DOHH2 (cell line): ENCODE data around the gene WNT9B.

ENCODE experiments used
- H3F3A ChIP-seq: fragments of 200-600 bp; sonication (generic), shearing (Covaris generic); 2 replicates; pipeline ENCODE4 v1.6.0; 2016; ENCODE audit warnings: antibody characterized with exemption, mild to moderate bottlenecking; ENCODE audit not compliant: control insufficient read depth, insufficient read depth
- H3K27ac ChIP-seq: fragments of 200-600 bp; sonication (generic); 2 replicates; pipeline ENCODE4 v1.5.1; 2014; ENCODE audit warnings: low read depth, mild to moderate bottlenecking, low read length, moderate library complexity
- H3K27me3 ChIP-seq: fragments of 200-600 bp; sonication (generic); 2 replicates; pipeline ENCODE4 v1.6.1; 2014; ENCODE audit warnings: mild to moderate bottlenecking, low read length, mixed read lengths; ENCODE audit not compliant: control insufficient read depth
- H3K36me3 ChIP-seq: fragments of 200-600 bp; sonication (generic); 2 replicates; pipeline ENCODE4 v1.6.1; 2014; ENCODE audit warnings: mild to moderate bottlenecking, low read length, moderate library complexity, mixed read lengths; ENCODE audit not compliant: control insufficient read depth
- H3K4me1 ChIP-seq: fragments of 200-600 bp; sonication (generic); 2 replicates; pipeline ENCODE4 v1.6.1; 2014; ENCODE audit warnings: mild to moderate bottlenecking, low read length, mixed read lengths; ENCODE audit not compliant: control insufficient read depth
- H3K4me2 ChIP-seq: fragments of 200-600 bp; sonication (generic); 2 replicates; pipeline ENCODE4 v1.6.0; 2014; ENCODE audit warnings: mild to moderate bottlenecking, low read length, moderate library complexity
- H3K4me3 ChIP-seq: fragments of 200-600 bp; sonication (generic); 2 replicates; pipeline ENCODE4 v1.5.1; 2014; ENCODE audit warnings: mild to moderate bottlenecking, low read length, mixed read lengths
- H3K79me2 ChIP-seq: fragments of 200-600 bp; sonication (generic); 2 replicates; pipeline ENCODE4 v1.6.1; 2014; ENCODE audit warnings: mild to moderate bottlenecking, low read length, mixed read lengths; ENCODE audit not compliant: control insufficient read depth
- H3K9me2 ChIP-seq: fragments of 200-600 bp; sonication (generic); replicated peaks from 2 replicates; pipeline ENCODE4 v1.6.1; 2014; ENCODE audit warnings: mild to moderate bottlenecking, low read length, mixed read lengths; ENCODE audit not compliant: control insufficient read depth
- H3K9me3 ChIP-seq: fragments of 200-600 bp; sonication (generic); 2 replicates; pipeline ENCODE4 v1.6.1; 2014; ENCODE audit warnings: antibody characterized with exemption, low read length, mixed read lengths; ENCODE audit not compliant: control insufficient read depth, insufficient read depth
- H4K20me1 ChIP-seq: fragments of 200-600 bp; sonication (generic); 2 replicates; pipeline ENCODE4 v1.6.0; 2014; ENCODE audit warnings: low read depth, mild to moderate bottlenecking, antibody characterized with exemption, low read length, moderate library complexity; ENCODE audit not compliant: control insufficient read depth, insufficient read depth
- EZH2phosphoT487 ChIP-seq: fragments of 200-600 bp; sonication (generic); IDR thresholded peaks from 2 replicates; pipeline ENCODE4 v1.6.1; 2017; ENCODE audit warnings: borderline replicate concordance, mild to moderate bottlenecking, antibody characterized with exemption, low read length, moderate library complexity, mixed read lengths
- TF ChIP-seq, protein P1 (sequence below): fragments of 200-600 bp; sonication (generic); IDR thresholded peaks from one replicate; pipeline ENCODE4 v1.5.1; 2014; ENCODE audit warnings: antibody characterized with exemption, mild to moderate bottlenecking, low read depth, low read length; ENCODE audit not compliant: poor library complexity, severe bottlenecking

WNT9B gene

DNA sequence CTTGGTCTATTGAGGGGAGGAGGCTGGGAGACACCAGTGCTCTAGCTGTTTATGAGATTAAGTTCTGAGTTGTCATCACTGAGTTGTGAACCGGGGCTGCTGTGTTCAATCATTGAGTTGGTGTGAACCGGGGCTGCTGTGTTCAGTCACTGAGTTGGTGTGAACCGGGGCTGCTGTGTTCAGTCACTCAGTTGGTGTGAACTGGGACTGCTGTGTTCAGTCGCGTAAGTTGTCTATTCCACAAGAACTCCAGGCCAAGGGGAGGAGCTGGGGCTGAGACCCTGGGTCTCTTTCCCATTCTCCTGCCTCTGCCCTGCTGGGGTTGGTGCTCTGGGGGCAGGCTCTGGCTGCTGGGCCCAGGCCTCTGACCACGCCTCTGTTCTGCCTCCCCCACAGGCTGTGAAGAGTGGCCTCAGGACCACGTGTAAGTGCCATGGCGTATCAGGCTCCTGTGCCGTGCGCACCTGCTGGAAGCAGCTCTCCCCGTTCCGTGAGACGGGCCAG, 24.5 kb downstream of the WNT9B start:
- H3K4me3 ChIP-seq, result no peak overlapping the region
- TF ChIP-seq, protein P1, sequence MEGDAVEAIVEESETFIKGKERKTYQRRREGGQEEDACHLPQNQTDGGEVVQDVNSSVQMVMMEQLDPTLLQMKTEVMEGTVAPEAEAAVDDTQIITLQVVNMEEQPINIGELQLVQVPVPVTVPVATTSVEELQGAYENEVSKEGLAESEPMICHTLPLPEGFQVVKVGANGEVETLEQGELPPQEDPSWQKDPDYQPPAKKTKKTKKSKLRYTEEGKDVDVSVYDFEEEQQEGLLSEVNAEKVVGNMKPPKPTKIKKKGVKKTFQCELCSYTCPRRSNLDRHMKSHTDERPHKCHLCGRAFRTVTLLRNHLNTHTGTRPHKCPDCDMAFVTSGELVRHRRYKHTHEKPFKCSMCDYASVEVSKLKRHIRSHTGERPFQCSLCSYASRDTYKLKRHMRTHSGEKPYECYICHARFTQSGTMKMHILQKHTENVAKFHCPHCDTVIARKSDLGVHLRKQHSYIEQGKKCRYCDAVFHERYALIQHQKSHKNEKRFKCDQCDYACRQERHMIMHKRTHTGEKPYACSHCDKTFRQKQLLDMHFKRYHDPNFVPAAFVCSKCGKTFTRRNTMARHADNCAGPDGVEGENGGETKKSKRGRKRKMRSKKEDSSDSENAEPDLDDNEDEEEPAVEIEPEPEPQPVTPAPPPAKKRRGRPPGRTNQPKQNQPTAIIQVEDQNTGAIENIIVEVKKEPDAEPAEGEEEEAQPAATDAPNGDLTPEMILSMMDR, result no peak
- TF ChIP-seq EZH2phosphoT487, result no peak
- no peaks in the 10 kb centered on the region for H4K20me1 ChIP-seq
- no peaks in the 10 kb centered on the region for H3K27me3 ChIP-seq
- H3K9me3 ChIP-seq, result no peaks in the 10 kb centered on the region
- H3K4me1 ChIP-seq, result no peaks in the 10 kb centered on the region
- H3F3A ChIP-seq, result no peaks in the 10 kb centered on the region
- H3K9me2 ChIP-seq, result no peaks in the 10 kb centered on the region
- no peak overlapping the region for H3K27ac ChIP-seq
- H3K79me2 ChIP-seq, result no peaks in the 10 kb centered on the region
- no peaks in the 10 kb centered on the region for H3K36me3 ChIP-seq
- no peak overlapping the region for H3K4me2 ChIP-seq

DNA sequence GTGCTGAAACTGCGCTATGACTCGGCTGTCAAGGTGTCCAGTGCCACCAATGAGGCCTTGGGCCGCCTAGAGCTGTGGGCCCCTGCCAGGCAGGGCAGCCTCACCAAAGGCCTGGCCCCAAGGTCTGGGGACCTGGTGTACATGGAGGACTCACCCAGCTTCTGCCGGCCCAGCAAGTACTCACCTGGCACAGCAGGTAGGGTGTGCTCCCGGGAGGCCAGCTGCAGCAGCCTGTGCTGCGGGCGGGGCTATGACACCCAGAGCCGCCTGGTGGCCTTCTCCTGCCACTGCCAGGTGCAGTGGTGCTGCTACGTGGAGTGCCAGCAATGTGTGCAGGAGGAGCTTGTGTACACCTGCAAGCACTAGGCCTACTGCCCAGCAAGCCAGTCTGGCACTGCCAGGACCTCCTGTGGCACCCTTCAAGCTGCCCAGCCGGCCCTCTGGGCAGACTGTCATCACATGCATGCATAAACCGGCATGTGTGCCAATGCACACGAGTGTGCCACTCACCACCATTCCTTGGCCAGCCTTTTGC, 25.0 kb downstream of the WNT9B start:
- no peaks in the 10 kb centered on the region for H4K20me1 ChIP-seq
- H3K9me3 ChIP-seq, result no peaks in the 10 kb centered on the region
- no peaks in the 10 kb centered on the region for H3K4me1 ChIP-seq
- H3K9me2 ChIP-seq, result no peaks in the 10 kb centered on the region
- no peak for TF ChIP-seq EZH2phosphoT487
- TF ChIP-seq, protein P1, result peak; percentile 69
- H3F3A ChIP-seq, result no peaks in the 10 kb centered on the region
- no peaks in the 10 kb centered on the region for H3K36me3 ChIP-seq
- H3K4me2 ChIP-seq, result no peak overlapping the region
- H3K27me3 ChIP-seq, result no peaks in the 10 kb centered on the region
- no peak overlapping the region for H3K4me3 ChIP-seq
- no peaks in the 10 kb centered on the region for H3K79me2 ChIP-seq
- H3K27ac ChIP-seq, result no peak overlapping the region

DNA sequence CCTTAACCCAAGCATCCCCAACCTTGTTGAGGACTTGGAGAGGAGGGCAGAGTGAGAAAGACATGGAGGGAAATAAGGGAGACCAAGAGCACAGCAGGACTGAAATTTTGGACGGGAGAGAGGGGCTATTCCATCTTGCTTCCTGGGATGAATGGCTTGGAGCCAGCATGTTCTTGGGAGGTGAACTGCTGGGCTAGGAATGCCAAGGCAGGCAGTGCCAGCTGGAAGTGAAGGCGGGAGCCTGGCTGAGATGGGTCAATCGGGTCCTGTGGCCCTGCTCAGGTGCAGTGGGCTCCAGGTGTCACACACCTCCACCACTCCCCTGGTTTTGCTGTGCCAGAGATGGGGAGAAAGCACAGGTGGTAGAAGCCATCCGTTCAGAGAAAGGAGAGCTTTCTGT, 25.5 kb downstream of the WNT9B start:
- TF ChIP-seq EZH2phosphoT487, result no peak
- TF ChIP-seq, protein P1, result no peak
- H3K9me3 ChIP-seq, result no peaks in the 10 kb centered on the region
- no peak overlapping the region for H3K27ac ChIP-seq
- no peaks in the 10 kb centered on the region for H3K79me2 ChIP-seq
- H3K4me1 ChIP-seq, result no peaks in the 10 kb centered on the region
- no peaks in the 10 kb centered on the region for H4K20me1 ChIP-seq
- H3K9me2 ChIP-seq, result no peaks in the 10 kb centered on the region
- H3K4me2 ChIP-seq, result no peak overlapping the region
- H3K36me3 ChIP-seq, result no peaks in the 10 kb centered on the region
- H3K4me3 ChIP-seq, result no peak overlapping the region
- H3K27me3 ChIP-seq, result no peaks in the 10 kb centered on the region
- no peaks in the 10 kb centered on the region for H3F3A ChIP-seq
